Measurements from ENCODE around the gene B4GAT1.
"Not testable (repeated sequence)": the region's sequence is repeated elsewhere in the genome, so short reads cannot be mapped to it uniquely, and the experiment has no call there.

Gene B4GAT1

DNA sequence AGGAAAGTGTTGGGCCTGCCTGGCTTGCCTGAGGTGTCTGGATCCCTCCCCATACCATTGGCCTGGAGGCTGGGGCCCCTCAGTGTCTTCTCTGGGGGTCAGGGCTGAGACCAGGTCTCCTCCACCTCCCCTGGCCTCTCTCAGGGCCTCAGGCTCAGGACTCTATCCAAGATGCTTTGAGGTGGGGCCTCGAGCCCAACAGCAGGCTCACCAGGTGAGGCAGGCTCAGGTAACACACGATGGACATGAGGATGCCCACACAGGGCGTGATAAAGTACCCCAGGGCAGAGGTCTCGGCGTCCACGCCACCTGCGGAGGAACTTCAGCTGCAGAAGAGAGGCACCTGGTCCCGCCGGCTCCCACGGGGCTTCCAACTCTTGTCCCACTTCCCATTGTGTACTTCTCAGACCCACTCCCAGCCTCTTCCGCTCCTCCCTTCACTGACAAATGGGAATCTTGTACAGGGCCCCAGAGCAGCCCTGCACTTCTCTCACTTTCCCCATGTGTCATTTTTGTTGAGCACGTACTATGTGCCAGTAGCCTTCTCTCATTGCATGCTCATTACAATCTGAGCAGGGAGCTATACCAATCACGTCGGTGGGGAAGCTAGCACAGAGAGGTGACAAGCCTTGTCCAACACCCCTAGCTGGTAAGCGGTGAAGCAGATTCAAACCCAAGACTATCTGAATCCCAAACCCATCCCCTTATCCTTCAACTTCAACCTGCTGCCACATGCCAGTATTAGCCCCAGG lies 20.3 kb upstream of the B4GAT1 start:
- H3K27ac Mint-ChIP-seq, result no peak overlapping the region
- H3K27me3 Mint-ChIP-seq, result no peaks in the 10 kb centered on the region
- H3K36me3 Mint-ChIP-seq (ENCODE audit: low read depth), result peaks cover 14% of the 10 kb centered on the region
- ATAC-seq, result no peak
- DNase-seq, result no peak
- no peak overlapping the region for H3K4me3 Mint-ChIP-seq
- H3K9me3 Mint-ChIP-seq, result no peaks in the 10 kb centered on the region
- peaks cover 17% of the 10 kb centered on the region for H3K4me1 Mint-ChIP-seq

DNA sequence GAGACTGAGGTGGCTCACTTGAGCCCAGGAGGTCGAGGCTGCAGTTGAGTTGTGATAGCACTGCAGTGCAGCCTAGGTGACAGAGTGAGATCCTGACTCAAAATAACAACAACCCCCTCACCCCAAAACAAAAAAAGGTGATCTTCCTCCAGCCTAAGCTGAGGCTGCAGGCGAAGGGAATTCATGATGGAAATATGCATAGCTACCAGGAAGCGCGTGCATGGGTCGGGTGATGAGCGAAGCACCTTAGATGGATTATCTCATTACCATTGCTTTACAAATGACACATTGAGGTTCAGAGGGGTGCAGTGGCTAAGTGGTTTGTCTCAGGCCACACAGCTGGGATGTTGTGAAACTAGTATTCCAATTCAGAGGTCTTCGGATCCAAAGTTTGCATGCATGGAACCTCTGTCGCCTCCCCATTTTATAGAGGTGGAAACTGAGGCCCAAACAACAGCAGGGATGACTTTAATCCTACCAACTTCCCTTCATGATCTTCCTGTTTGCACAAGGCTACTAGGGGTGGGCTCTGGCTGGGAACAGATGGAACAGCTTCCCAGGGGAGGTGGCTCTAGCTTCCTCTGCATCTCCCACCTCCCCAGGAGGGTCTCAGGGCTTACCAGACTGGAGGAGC lies 19.5 kb upstream of the B4GAT1 start:
- no peaks in the 10 kb centered on the region for H3K9me3 Mint-ChIP-seq
- H3K36me3 Mint-ChIP-seq (ENCODE audit: low read depth), result peaks cover 17% of the 10 kb centered on the region
- H3K27ac Mint-ChIP-seq, result no peak overlapping the region
- ATAC-seq, result no peak
- H3K27me3 Mint-ChIP-seq, result no peaks in the 10 kb centered on the region
- peaks cover 11% of the 10 kb centered on the region for H3K4me1 Mint-ChIP-seq
- no peak for DNase-seq
- no peak overlapping the region for H3K4me3 Mint-ChIP-seq

DNA sequence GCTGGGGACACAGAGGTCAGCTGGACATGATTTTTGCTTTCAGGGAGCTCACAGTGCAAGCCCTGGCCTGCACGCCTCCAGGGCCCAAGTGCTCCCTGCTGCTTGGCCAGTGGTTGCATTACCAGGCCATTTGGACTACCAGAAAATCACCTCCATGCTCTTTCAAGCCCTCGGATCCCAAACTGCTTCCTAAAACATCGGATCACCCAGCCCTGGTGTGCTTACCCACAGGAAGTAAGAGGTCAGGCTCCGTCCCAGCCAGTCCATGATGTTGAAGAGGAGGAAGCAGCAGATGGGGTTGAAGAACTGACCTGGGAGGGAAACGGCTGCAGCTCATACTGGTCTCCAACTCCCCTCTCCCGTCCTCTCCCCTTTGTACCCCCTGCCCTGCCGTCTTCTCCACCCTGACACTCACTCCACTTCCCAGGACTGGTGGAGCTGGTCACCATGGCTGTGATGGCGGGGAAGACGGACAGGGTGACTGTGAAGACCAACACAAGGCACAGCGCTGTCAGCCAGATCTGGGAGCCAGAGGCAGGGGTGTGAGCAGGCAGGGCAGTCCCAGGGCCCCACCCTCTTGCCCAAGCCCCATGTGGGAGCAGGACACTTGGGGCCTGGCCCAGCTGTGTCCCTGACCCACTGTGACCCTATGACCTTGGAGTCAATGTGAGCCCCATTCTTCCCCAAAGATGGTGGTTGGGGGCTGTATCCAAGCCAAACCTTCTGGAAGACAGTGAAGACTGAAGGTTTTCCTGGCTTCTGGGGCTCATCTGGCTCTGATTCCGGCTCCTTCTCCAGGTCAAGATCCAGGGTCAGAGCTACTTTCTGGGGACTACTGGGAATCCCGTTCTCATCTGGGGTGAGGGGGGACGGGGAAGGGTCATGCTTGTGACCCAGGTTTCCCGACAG lies 18.5 kb upstream of the B4GAT1 start:
- no peak for DNase-seq
- peaks cover 10% of the 10 kb centered on the region for H3K4me1 Mint-ChIP-seq
- H3K4me3 Mint-ChIP-seq, result no peak overlapping the region
- H3K27ac Mint-ChIP-seq, result no peak overlapping the region
- no peaks in the 10 kb centered on the region for H3K9me3 Mint-ChIP-seq
- H3K27me3 Mint-ChIP-seq, result no peaks in the 10 kb centered on the region
- no peak for ATAC-seq
- H3K36me3 Mint-ChIP-seq (ENCODE audit: low read depth), result peaks cover 16% of the 10 kb centered on the region

DNA sequence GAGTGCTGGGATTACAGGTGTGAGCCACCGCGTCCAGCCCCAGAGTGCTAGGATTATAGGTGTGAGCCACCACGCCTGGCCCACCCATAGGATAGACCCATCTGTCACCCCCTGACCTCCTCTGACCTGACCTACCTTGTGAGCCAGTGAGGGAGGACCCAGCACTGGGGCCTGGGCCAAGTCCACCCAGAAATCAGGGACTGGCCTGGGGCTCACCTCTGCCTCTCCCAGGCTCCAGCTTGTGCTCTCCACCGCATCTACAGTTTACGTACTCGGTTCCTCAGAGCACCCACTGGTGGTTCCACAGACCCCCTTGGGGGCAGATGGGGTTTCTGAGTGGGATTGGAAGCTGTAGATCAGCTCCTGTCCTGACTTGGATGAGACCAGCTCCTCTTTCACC lies 17.7 kb upstream of the B4GAT1 start:
- no peak overlapping the region for H3K4me3 Mint-ChIP-seq
- peaks cover 14% of the 10 kb centered on the region for H3K36me3 Mint-ChIP-seq (ENCODE audit: low read depth)
- DNase-seq (no peak), ATAC-seq (no peak)
- no peak overlapping the region for H3K27ac Mint-ChIP-seq
- H3K27me3 Mint-ChIP-seq, result no peaks in the 10 kb centered on the region
- H3K4me1 Mint-ChIP-seq, result peaks cover 5% of the 10 kb centered on the region
- no peaks in the 10 kb centered on the region for H3K9me3 Mint-ChIP-seq

DNA sequence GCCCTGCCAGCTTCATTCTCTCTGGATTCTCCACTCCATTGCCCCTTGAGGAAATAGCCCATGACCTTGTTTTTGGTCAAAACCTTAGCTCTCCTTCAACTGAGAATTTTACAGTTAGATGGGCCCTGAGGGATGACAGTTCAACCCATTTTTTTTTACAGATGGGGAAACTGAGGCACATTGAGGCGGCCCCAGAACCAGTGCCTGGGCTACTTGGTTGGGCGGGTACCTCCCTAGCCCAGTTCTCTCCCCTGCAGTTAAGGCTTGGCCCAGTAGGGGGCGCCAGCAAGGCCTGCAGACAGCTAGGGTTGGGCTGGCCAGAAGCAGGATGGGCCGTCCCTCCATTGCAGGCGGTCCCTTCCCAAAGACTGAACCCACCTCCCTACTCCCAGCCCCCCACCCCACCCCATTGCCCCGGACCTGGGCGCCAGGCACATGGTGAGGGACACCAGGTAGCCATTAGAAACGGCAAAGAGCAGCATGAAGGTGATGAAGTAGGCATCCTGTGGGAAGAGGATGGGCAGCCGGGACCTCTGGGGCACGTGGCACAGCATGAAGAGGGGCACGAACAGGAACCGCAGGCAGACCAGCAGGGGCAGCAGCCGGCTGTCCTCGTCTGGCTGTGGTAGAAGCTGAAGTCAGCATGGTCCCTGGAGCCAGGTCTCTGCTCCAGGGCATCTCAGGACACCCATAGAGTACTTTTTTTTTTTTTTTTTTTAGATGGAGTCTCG lies 16.5 kb upstream of the B4GAT1 start:
- Mint-ChIP-seq H3K36me3 (ENCODE audit: low read depth) (peaks cover 11% of the 10 kb centered on the region), H3K9me3 (no peaks in the 10 kb centered on the region), H3K27ac (no peak overlapping the region), H3K4me1 (no peaks in the 10 kb centered on the region), H3K4me3 (no peak overlapping the region), H3K27me3 (no peaks in the 10 kb centered on the region)
- DNase-seq (peak; percentile 88), ATAC-seq (peak; percentile 50)

DNA sequence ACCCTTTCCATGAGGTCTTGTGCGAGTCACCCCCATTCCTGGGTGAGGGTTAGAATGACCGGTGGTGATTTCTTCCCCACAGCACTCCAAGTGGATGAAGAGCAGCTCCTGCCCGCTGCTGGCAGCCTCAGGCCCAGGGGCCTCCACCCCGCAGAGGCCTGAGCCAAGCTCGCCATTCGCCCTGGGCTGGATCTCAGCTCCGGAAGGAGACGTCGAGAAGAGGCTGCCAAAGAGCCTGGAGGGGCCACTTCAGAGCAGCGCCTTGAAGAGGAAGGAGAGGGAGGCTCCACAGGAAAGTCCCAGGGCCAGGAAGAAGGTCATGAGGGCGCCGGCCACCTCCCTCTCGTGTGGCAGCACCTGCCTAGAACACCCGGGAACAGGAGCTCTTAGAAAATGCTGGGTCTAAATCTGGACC lies 15.8 kb upstream of the B4GAT1 start:
- H3K36me3 Mint-ChIP-seq (ENCODE audit: low read depth), result peaks cover 11% of the 10 kb centered on the region
- no peak for DNase-seq
- H3K27me3 Mint-ChIP-seq, result no peaks in the 10 kb centered on the region
- H3K4me3 Mint-ChIP-seq, result no peak overlapping the region
- no peaks in the 10 kb centered on the region for H3K9me3 Mint-ChIP-seq
- no peaks in the 10 kb centered on the region for H3K4me1 Mint-ChIP-seq
- ATAC-seq, result no peak
- no peak overlapping the region for H3K27ac Mint-ChIP-seq

DNA sequence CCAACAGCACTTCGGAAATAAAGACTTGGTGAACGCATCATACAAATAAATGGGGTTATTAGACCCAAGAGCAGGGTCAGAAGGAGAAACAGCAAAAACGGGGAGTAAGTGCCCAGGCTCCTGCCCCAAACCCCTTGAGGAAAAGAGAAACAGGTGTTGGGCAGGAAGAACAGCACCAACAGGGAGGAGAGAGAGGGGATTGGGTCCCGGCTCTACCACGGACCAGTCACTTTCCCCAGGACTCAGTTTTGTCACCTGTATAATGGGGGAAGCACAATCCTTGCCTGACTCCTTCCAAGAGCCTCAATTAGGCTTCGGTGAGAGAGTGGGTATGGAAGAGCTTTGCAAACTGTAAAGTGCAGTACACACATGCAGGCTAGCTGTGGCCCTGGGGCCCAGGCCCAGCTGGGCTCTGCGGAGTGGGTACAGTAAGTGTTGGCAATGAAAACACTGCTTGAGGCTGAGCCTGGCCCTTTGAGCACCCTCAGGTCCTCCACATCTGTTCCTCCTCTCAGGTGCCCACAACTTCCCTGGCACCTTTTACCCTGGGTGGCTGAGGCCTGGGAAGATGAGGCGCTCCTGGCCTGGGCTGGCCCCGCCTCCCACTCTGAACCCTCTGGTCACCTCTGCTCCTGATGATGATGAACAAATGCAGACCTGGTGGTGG lies 15.2 kb upstream of the B4GAT1 start:
- Mint-ChIP-seq H3K27me3 (no peaks in the 10 kb centered on the region), H3K9me3 (no peaks in the 10 kb centered on the region), H3K36me3 (ENCODE audit: low read depth) (peaks cover 6% of the 10 kb centered on the region), H3K27ac (no peak overlapping the region), H3K4me1 (no peaks in the 10 kb centered on the region), H3K4me3 (no peak overlapping the region)
- ATAC-seq, result no peak
- DNase-seq, result no peak

DNA sequence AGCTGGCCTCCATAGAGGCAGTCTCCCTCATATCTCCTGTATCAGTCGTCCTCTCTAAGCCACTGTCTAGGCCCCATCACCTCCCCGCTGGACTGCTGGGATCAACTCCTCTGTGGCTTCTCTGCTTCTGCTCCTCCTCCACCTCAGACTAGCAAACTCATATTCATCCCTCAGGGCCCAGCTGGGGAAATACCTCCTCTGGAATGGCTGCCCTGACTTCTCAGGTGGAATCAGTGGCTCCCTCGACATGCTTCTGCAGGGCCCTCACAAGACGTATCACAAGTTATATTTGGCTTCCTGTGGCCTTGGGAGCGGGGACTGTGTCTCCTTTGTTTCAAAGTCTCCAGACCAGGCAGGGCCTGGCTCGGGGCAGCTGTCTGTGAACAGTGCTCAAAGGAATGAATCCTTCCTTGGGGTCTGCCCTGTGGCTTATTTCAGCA lies 14.1 kb upstream of the B4GAT1 start:
- Mint-ChIP-seq H3K9me3 (no peaks in the 10 kb centered on the region), H3K4me3 (no peak overlapping the region), H3K4me1 (no peaks in the 10 kb centered on the region), H3K27ac (no peak overlapping the region), H3K27me3 (no peaks in the 10 kb centered on the region), H3K36me3 (ENCODE audit: low read depth) (peaks cover 6% of the 10 kb centered on the region)
- no peak for DNase-seq
- ATAC-seq, result no peak

DNA sequence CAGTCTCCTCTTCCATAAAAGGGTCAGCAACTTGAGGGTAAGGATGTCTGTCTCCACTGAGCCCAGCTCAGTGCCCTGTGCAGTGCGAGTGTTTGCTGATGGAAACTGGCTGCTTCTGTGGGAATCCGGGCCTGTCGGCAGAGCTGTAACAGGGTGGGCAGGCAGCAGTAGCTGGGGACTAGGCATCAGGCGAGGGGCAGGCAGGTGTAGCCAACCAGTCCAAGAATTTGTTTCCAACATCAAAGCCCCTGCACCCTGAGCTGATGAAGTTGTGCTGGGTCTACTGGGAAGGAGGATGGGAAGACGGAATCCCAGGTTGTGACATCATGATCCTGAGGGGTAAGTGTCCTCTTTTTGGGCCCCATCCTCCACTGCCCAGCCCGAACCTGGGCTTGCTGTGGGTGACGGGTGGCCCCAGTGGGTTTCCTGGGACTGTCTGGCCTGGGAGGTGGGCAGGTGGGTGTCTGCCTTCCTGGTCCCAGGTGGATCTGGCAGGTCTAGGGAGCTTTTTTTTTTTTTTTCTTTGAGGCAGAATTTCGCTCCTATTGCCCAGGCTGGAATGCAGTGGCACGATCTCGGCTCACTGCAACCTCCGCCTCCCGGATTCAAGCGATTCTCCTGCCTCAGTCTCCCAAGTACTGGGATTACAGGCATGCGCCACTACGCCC lies 13.1 kb upstream of the B4GAT1 start:
- H3K27me3 Mint-ChIP-seq, result no peaks in the 10 kb centered on the region
- no peaks in the 10 kb centered on the region for H3K9me3 Mint-ChIP-seq
- no peak for ATAC-seq
- H3K36me3 Mint-ChIP-seq (ENCODE audit: low read depth), result peaks cover 5% of the 10 kb centered on the region
- no peak for DNase-seq
- H3K27ac Mint-ChIP-seq, result no peak overlapping the region
- no peaks in the 10 kb centered on the region for H3K4me1 Mint-ChIP-seq
- H3K4me3 Mint-ChIP-seq, result no peak overlapping the region

DNA sequence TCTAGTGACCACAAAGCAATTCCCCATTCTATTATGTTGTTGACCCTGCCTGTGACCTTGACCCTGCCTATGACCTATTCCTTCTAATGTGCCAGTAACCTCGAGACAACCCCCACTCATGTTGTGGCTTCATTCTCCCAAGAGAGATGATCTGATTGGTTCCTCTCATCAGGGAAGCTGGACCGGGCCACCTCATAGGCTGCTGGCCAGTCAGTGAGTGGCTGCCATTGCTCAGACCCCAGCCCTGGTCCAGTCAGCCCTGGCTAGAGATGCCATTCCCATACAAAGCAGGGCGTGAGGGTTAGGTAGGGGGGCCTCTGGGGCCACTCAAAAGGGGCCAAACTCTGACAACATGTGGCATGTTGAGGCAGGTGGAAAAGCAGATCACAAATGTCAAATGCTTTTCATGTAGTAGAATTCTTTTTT lies 12.2 kb upstream of the B4GAT1 start:
- Mint-ChIP-seq H3K4me3 (no peak overlapping the region), H3K9me3 (no peaks in the 10 kb centered on the region), H3K4me1 (no peaks in the 10 kb centered on the region), H3K36me3 (ENCODE audit: low read depth) (peaks cover 3% of the 10 kb centered on the region), H3K27ac (no peak overlapping the region), H3K27me3 (no peaks in the 10 kb centered on the region)
- DNase-seq (no peak), ATAC-seq (no peak)

DNA sequence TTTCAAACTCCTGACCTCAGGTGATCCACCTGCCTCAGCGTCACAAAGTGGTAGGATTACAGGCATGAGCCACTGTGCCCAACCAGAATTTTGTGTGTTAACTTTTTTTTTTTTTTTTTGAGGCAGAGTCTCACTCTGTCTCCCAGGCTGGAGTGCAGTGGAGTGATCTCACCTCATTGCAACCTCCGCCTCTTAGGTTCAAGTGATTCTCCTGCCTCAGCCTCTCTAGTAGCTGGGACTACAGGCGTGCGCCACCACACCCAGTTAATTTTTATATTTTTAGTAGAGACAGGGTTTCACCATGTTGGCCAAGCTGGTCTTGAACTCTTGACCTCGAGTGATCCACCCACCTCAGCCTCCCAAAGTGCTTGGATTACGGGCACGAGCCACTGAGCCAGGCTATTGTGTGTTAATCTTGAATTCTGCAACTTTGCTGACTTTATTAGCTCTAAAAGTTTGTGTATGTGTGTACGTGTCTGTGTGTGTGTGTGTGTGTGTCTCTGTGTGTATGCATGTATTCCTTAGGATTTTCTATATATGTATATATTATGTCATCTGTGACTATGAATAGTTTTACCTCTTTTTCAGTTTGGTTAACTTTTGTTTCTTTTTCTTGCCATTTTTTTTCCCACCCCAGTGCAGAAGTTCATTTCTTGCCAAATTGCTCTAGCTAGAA lies 3.3 kb upstream of the B4GAT1 start:
- not testable (repeated sequence) for DNase-seq; H3K36me3 Mint-ChIP-seq (ENCODE audit: low read depth); H3K27ac Mint-ChIP-seq; H3K27me3 Mint-ChIP-seq; ATAC-seq; H3K4me3 Mint-ChIP-seq; H3K9me3 Mint-ChIP-seq
- H3K4me1 Mint-ChIP-seq, result peaks cover 15% of the 10 kb centered on the region

DNA sequence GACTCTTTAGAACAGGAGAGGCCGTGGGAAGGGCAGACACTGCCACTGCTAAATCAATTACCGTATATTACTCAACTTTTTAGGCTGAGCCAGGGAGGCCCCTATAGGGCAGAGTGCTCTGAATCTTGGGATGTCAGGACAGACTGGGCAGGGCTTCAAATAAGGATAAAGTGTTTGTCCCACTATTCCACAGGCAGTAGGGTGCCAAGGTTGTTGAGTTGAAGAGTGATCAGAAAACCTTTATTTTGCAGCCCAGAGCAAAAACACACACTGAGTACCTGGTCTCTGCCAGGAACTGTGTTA lies 1.6 kb upstream of the B4GAT1 start:
- peaks cover 3% of the 10 kb centered on the region for H3K27me3 Mint-ChIP-seq

More for the DNA sequence above, 1.6 kb upstream of the B4GAT1 start:
- H3K4me3 Mint-ChIP-seq, result no peak overlapping the region
- H3K36me3 Mint-ChIP-seq (ENCODE audit: low read depth), result peaks cover 5% of the 10 kb centered on the region
- no peaks in the 10 kb centered on the region for H3K9me3 Mint-ChIP-seq
- no peak overlapping the region for H3K27ac Mint-ChIP-seq
- ATAC-seq (no peak), DNase-seq (no peak)
- H3K4me1 Mint-ChIP-seq, result peaks cover 32% of the 10 kb centered on the region

All from activated naive CD8-positive, alpha-beta T cell treated with anti-CD3 and anti-CD28 coated beads, Interleukin-2, amount 50 U/mL, for 24 hours (primary cell).